ENCODE data around the gene PACS1.

PACS1 gene

GRCh38 chr11:66126064-66126463 lies 56.0 kb downstream of the PACS1 start:
- Histone ChIP-seq H3K4me1 (peaks cover 15% of the 10 kb centered on the region), H3K36me3 (no peaks in the 10 kb centered on the region), H3K27me3 (no peaks in the 10 kb centered on the region), H3K9me3 (no peaks in the 10 kb centered on the region), H3K4me3 (ENCODE audit: low read depth, low read length) (no peak overlapping the region)
- DNase-seq = no peak
- TF ChIP-seq, protein P1, sequence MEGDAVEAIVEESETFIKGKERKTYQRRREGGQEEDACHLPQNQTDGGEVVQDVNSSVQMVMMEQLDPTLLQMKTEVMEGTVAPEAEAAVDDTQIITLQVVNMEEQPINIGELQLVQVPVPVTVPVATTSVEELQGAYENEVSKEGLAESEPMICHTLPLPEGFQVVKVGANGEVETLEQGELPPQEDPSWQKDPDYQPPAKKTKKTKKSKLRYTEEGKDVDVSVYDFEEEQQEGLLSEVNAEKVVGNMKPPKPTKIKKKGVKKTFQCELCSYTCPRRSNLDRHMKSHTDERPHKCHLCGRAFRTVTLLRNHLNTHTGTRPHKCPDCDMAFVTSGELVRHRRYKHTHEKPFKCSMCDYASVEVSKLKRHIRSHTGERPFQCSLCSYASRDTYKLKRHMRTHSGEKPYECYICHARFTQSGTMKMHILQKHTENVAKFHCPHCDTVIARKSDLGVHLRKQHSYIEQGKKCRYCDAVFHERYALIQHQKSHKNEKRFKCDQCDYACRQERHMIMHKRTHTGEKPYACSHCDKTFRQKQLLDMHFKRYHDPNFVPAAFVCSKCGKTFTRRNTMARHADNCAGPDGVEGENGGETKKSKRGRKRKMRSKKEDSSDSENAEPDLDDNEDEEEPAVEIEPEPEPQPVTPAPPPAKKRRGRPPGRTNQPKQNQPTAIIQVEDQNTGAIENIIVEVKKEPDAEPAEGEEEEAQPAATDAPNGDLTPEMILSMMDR (IDR thresholded peaks at IDR 0.05; ENCODE audit: low read depth, low read length) = no peak

DNA sequence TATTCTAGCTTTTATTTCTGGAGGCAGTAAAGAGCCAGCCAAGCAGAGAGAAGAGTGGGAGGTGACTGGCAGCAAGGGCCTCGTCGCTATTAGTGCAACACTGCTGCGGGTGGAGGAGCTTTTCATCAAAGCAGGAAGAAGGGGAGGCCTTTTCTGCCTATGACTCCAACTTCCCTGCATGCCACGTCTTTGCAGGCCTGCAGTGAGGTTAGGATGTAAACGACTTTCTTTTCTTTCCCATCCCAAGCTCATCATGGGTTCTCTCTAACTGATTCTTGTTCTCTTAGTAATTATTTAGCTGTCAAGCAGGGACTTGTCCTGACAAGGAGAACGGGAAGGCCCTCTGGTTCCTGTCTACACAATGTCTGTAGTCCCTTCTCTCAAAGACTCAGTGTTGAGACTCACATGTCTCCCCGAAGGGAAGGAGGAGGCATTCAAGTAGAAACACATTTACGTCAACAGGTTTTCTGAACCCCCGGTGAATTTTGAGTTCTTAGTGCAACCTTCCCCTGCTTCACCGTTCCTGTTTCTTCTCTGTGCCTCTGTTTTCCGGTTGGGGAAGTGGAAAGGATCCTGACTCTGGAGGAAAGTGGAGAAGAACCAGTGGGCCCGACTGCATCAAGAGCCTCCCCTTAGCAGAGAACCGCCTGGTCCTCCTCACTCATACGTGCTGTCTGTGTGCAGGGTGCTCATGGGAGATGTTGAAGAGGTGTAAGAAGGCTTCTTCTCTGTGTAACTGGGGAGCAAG lies 56.9 kb downstream of the PACS1 start:
- H3K36me3 ChIP-seq = no peaks in the 10 kb centered on the region
- H3K4me1 ChIP-seq = peaks cover 15% of the 10 kb centered on the region
- H3K27me3 ChIP-seq = no peaks in the 10 kb centered on the region
- no peaks in the 10 kb centered on the region for H3K9me3 ChIP-seq
- H3K4me3 ChIP-seq (ENCODE audit: low read depth, low read length) = no peak overlapping the region
- peak; percentile 31 for DNase-seq
- TF ChIP-seq, protein P1 (IDR thresholded peaks at IDR 0.05; ENCODE audit: low read depth, low read length) = no peak

DNA sequence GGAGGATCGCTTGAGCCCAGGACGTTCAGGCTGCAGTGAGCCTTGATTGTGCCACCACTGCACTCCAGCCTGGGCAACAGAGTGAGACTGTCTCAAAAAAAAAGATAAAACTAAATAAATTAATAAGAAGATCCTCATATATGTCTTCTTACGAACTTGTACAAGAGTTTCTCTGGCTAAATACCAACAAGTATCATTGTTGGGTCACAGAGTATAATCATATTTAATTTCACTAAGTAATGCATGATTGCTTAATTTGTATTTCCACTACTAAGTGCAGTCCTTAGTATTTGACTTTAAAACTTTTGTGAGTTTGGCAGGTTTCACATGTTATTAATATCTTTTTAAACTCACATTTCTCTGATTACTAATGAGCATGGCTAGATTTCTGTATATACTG lies 60.9 kb downstream of the PACS1 start:
- Histone ChIP-seq H3K4me3 (ENCODE audit: low read depth, low read length) (no peak overlapping the region), H3K27me3 (no peaks in the 10 kb centered on the region), H3K9me3 (no peaks in the 10 kb centered on the region), H3K36me3 (no peaks in the 10 kb centered on the region), H3K4me1 (peaks cover 14% of the 10 kb centered on the region)
- TF ChIP-seq, protein P1 (IDR thresholded peaks at IDR 0.05; ENCODE audit: low read depth, low read length) = no peak
- DNase-seq = no peak

DNA sequence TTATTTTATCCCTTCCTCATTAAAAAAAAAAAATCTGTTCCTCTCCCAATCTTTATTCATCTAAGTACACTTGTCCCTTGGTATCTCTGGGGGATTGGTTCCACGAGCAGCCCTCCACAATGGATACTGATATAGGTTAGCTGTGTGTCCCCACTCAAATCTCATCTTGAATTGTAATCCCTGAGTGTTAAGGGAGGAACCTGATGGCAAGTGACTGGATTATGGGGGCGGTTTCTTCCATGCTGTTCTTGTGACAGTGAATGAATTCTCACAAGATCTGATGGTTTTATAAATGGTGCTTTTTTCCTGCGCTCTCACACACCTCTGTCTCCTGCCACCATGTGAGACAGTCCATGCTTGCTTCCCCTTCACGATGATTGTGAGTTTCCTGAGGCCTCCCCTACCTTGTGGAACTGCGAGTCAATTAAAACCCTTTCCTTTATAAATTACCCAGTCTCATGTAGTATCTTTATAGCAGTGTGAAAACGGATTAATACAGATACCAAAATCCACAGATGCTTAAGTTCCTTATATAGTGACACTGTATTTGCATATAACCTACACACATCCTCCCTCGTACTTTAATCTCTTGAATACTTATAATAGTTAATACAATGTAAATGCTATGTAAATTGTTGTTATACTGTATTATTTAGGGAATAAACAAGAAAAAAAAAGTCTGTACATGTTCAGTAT lies 62.0 kb downstream of the PACS1 start:
- no peaks in the 10 kb centered on the region for H3K27me3 ChIP-seq
- peaks cover 3% of the 10 kb centered on the region for H3K4me1 ChIP-seq
- no peaks in the 10 kb centered on the region for H3K9me3 ChIP-seq
- TF ChIP-seq, protein P1 (IDR thresholded peaks at IDR 0.05; ENCODE audit: low read depth, low read length) = no peak
- DNase-seq = no peak
- H3K36me3 ChIP-seq = no peaks in the 10 kb centered on the region
- H3K4me3 ChIP-seq (ENCODE audit: low read depth, low read length) = no peak overlapping the region

DNA sequence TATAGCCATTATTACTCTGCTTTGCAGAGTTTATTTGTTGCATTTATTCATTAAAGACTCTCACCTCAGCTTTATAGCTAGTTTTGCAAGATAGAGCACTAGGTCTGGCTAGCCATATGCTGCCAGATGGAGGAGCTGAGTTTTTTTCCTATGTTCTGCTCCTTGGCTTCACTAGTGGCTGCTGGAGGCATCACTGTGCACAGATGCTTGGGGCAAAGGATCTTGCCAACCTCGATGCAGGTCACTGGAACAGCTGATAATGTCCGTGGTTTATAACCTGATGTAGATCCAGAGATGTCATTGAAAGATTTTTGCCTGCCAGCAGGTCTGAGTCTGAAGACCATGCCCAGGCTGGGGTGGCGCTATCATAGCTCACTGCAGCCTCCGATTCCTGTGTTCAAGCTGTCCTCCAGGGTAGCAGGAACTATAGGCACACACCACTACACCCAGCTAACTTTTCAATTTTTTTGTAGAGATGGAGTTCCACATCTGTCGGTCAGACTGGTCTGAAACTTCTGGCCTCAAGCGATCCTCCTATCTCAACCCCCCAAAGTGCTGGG lies 63.2 kb downstream of the PACS1 start:
- TF ChIP-seq, protein P1 (IDR thresholded peaks at IDR 0.05; ENCODE audit: low read depth, low read length) = no peak
- Histone ChIP-seq H3K4me3 (ENCODE audit: low read depth, low read length) (no peak overlapping the region), H3K9me3 (no peaks in the 10 kb centered on the region), H3K27me3 (no peaks in the 10 kb centered on the region), H3K4me1 (no peaks in the 10 kb centered on the region; the same call in 1 of the 2 replicates), H3K36me3 (no peaks in the 10 kb centered on the region)
- DNase-seq = no peak

DNA sequence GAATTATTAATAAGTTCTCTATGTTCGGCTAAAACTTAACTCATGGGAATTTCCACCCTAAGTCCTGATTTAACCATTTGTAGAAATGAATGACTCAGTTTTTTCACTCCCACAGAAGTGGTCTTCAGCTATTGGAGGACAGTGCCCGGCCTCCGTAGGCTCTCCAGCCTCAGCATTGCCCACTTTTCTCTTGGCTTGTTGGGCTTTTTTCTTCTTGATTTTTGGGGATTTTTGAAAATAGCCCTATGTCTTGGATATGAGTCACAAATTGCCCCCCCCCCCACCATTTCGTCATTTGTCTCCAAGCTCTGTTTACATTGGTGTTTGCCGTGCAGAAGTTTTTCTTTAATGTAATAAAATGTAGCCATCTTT lies 66.7 kb downstream of the PACS1 start:
- H3K27me3 ChIP-seq = no peaks in the 10 kb centered on the region
- TF ChIP-seq, protein P1 (IDR thresholded peaks at IDR 0.05; ENCODE audit: low read depth, low read length) = no peak
- no peaks in the 10 kb centered on the region for H3K36me3 ChIP-seq
- no peaks in the 10 kb centered on the region; the same call in none of the 2 replicates for H3K4me1 ChIP-seq
- H3K4me3 ChIP-seq (ENCODE audit: low read depth, low read length) = no peak overlapping the region
- DNase-seq = no peak
- H3K9me3 ChIP-seq = no peaks in the 10 kb centered on the region
